GM12878 (cell line): ENCODE measurements around the gene SLC35A2. TPM values are rescaled to one million over a fixed set of nuclear protein-coding genes. Genes with fewer than 3 reads are reported as not detected.

Source experiments
- BCL11A ChIP-seq: IDR thresholded peaks from 2 replicates; pipeline ENCODE4 v1.6.1; 2011; ENCODE audit warnings: low read depth, low read length
- CHD4 ChIP-seq: fragments of 200-600 bp; sonication (generic); IDR thresholded peaks from 2 replicates; pipeline ENCODE4 v1.6.1; 2016; ENCODE audit warnings: mild to moderate bottlenecking
- CREM ChIP-seq: IDR thresholded peaks from 2 replicates; pipeline ENCODE4 v1.6.1; 2014; ENCODE audit warnings: antibody characterized with exemption, low read depth
- GABPA ChIP-seq: IDR thresholded peaks from 2 replicates; pipeline ENCODE4 v1.6.1; 2014; ENCODE audit warnings: antibody characterized with exemption, low read depth, mild to moderate bottlenecking, inconsistent platforms
- LARP7 ChIP-seq: fragments of 450-650 bp; IDR thresholded peaks from 2 replicates; pipeline ENCODE4 v1.6.1; 2017; ENCODE audit warnings: mild to moderate bottlenecking
- NR2C2 ChIP-seq: IDR thresholded peaks from 2 replicates; pipeline ENCODE4 v1.6.1; 2011; ENCODE audit warnings: borderline replicate concordance, low read depth; ENCODE audit not compliant: control insufficient read depth, insufficient read length
- PRDM15 ChIP-seq: fragments of 450-650 bp; formaldehyde crosslinking; IDR thresholded peaks from 2 replicates; pipeline ENCODE4 v1.4.0; 2020; ENCODE audit warnings: mild to moderate bottlenecking, moderate library complexity
- RB1 ChIP-seq: fragments of 450-650 bp; formaldehyde crosslinking; IDR thresholded peaks from 2 replicates; pipeline ENCODE4 v1.6.1; 2017; ENCODE audit warnings: mild to moderate bottlenecking, borderline replicate concordance
- RUNX3 ChIP-seq: IDR thresholded peaks from 2 replicates; pipeline ENCODE4 v1.6.1; 2012; ENCODE audit warnings: low read length, inconsistent platforms
- SREBF2 ChIP-seq: IDR thresholded peaks from 2 replicates; pipeline ENCODE4 v1.6.1; 2012; ENCODE audit warnings: mild to moderate bottlenecking, low read length
- TARDBP ChIP-seq: IDR thresholded peaks from 2 replicates; pipeline ENCODE4 v1.6.1; 2016; ENCODE audit warnings: borderline replicate concordance
- polyA plus RNA-seq, 11 experiments: library from polyadenylated mRNA; depleted of rRNA in 4 of 11; unstranded in 6 of 11; stranded (reverse) in 5 of 11; fragments of >200 nt; fragmentation: Nextera tagmentation in 4 of 11; fragmentation: Illumina TruSeq in 1 of 11; extraction: Ambion mirVana in 4 of 11; extraction: Trizol in 1 of 11; gene quantifications; 1 replicate in 1 of 11; 2 replicates in 10 of 11; pipeline versions ENCODE4 v1.2.1 to v1.2.3, GENCODE V29; 2011 to 2016; ENCODE audit warnings: inconsistent platforms in 2 of 11, missing spikeins in 2 of 11, low read depth in 1 of 11
- total RNA-seq, 4 experiments: library from RNA; depleted of rRNA in 3 of 4; stranded (reverse); fragments of >200 nt in 3 of 4; fragmentation: Illumina TruSeq in 1 of 4; extraction: Trizol in 1 of 4; gene quantifications; 2 replicates each; pipeline versions ENCODE4 v1.2.1 to v1.2.3, GENCODE V29; 2013 to 2021
- TF ChIP-seq, protein P1 (sequence below): fragments of 450-650 bp; IDR thresholded peaks from 2 replicates; pipeline ENCODE4 v1.6.1; 2017; ENCODE audit warnings: antibody characterized with exemption, mild to moderate bottlenecking, moderate library complexity
- TF ChIP-seq, protein P2 (sequence below): fragments of 150-350 bp; IDR thresholded peaks from 2 replicates; pipeline ENCODE4 v1.6.1; 2014; ENCODE audit warnings: mild to moderate bottlenecking, low read depth, low read length
- TF ChIP-seq, protein P3 (sequence below): fragments of 450-650 bp; IDR thresholded peaks from 2 replicates; pipeline ENCODE4 v1.6.1; 2016; ENCODE audit warnings: mild to moderate bottlenecking
- TF ChIP-seq, protein P4 (sequence below): fragments of 450-650 bp; IDR thresholded peaks from 2 replicates; pipeline ENCODE4 v1.6.1; 2016; ENCODE audit warnings: mild to moderate bottlenecking, moderate library complexity, borderline replicate concordance

Gene SLC35A2
- total and polyA plus RNA-seq, 10 of the 15 experiments (the other 5 are each of a cell fraction or from before 2014, with no cell fraction given) = 2.1 to 27.4 (median 14.9) TPM

DNA sequence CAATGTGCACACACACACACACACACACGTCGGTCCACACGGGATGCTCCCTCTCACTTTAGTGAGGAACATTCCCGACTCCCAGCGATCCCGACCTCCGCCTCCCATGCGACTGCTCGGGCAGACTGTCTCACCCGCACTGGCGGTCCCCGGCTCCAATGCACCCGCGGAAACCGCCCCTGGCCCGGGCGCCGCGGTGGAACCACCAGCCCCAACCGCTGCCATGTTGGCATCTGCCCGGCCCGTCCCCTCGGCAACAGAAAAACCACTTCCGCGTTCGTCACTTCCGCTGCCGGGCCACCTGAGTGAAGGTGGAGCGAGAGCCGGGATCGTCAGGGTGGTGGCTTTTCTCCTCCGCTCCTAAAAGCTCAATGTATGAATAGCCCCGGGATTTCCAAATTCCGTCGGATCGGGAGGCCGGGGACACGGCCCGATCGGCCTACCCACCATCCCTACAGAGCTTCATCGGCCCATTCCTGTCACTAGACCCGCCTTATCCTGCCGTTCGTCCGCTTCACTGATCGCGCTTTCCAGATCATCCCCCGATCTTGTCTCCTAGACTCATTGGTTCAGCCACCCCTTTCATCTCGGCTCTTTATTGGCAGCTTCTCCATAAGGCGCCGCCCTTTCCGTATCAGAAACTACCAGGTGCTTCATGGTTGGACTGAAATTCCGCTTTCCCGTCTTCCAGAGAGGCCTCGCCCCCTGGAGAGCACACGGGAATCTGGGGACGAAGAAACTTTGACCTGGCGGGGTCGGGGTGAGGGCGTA, at the start of gene SLC35A2 (continued):
- TF ChIP-seq GABPA (peak; percentile 88), CREM (peak; percentile 87), BCL11A (no peak), RB1 (no peak), NR2C2 (no peak), CHD4 (no peak), TARDBP (peak; percentile 23; the same call in 1 of the 2 replicates), LARP7 (peak; percentile 65), PRDM15 (CRISPR knock-in tag) (0 out of 2 replicates have a peak, but pooled peaks have one; percentile 56), RUNX3 (peak; percentile 84), SREBF2 (no peak)
- TF ChIP-seq, protein P1, sequence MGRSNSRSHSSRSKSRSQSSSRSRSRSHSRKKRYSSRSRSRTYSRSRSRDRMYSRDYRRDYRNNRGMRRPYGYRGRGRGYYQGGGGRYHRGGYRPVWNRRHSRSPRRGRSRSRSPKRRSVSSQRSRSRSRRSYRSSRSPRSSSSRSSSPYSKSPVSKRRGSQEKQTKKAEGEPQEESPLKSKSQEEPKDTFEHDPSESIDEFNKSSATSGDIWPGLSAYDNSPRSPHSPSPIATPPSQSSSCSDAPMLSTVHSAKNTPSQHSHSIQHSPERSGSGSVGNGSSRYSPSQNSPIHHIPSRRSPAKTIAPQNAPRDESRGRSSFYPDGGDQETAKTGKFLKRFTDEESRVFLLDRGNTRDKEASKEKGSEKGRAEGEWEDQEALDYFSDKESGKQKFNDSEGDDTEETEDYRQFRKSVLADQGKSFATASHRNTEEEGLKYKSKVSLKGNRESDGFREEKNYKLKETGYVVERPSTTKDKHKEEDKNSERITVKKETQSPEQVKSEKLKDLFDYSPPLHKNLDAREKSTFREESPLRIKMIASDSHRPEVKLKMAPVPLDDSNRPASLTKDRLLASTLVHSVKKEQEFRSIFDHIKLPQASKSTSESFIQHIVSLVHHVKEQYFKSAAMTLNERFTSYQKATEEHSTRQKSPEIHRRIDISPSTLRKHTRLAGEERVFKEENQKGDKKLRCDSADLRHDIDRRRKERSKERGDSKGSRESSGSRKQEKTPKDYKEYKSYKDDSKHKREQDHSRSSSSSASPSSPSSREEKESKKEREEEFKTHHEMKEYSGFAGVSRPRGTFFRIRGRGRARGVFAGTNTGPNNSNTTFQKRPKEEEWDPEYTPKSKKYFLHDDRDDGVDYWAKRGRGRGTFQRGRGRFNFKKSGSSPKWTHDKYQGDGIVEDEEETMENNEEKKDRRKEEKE = 0 out of 2 replicates have a peak, but pooled peaks have one; percentile 4
- TF ChIP-seq, protein P2, sequence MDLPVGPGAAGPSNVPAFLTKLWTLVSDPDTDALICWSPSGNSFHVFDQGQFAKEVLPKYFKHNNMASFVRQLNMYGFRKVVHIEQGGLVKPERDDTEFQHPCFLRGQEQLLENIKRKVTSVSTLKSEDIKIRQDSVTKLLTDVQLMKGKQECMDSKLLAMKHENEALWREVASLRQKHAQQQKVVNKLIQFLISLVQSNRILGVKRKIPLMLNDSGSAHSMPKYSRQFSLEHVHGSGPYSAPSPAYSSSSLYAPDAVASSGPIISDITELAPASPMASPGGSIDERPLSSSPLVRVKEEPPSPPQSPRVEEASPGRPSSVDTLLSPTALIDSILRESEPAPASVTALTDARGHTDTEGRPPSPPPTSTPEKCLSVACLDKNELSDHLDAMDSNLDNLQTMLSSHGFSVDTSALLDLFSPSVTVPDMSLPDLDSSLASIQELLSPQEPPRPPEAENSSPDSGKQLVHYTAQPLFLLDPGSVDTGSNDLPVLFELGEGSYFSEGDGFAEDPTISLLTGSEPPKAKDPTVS = no peak
- TF ChIP-seq, protein P3, sequence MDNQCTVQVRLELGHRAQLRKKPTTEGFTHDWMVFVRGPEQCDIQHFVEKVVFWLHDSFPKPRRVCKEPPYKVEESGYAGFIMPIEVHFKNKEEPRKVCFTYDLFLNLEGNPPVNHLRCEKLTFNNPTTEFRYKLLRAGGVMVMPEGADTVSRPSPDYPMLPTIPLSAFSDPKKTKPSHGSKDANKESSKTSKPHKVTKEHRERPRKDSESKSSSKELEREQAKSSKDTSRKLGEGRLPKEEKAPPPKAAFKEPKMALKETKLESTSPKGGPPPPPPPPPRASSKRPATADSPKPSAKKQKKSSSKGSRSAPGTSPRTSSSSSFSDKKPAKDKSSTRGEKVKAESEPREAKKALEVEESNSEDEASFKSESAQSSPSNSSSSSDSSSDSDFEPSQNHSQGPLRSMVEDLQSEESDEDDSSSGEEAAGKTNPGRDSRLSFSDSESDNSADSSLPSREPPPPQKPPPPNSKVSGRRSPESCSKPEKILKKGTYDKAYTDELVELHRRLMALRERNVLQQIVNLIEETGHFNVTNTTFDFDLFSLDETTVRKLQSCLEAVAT = peak; percentile 71; the same call in 1 of the 2 replicates
- TF ChIP-seq, protein P4, sequence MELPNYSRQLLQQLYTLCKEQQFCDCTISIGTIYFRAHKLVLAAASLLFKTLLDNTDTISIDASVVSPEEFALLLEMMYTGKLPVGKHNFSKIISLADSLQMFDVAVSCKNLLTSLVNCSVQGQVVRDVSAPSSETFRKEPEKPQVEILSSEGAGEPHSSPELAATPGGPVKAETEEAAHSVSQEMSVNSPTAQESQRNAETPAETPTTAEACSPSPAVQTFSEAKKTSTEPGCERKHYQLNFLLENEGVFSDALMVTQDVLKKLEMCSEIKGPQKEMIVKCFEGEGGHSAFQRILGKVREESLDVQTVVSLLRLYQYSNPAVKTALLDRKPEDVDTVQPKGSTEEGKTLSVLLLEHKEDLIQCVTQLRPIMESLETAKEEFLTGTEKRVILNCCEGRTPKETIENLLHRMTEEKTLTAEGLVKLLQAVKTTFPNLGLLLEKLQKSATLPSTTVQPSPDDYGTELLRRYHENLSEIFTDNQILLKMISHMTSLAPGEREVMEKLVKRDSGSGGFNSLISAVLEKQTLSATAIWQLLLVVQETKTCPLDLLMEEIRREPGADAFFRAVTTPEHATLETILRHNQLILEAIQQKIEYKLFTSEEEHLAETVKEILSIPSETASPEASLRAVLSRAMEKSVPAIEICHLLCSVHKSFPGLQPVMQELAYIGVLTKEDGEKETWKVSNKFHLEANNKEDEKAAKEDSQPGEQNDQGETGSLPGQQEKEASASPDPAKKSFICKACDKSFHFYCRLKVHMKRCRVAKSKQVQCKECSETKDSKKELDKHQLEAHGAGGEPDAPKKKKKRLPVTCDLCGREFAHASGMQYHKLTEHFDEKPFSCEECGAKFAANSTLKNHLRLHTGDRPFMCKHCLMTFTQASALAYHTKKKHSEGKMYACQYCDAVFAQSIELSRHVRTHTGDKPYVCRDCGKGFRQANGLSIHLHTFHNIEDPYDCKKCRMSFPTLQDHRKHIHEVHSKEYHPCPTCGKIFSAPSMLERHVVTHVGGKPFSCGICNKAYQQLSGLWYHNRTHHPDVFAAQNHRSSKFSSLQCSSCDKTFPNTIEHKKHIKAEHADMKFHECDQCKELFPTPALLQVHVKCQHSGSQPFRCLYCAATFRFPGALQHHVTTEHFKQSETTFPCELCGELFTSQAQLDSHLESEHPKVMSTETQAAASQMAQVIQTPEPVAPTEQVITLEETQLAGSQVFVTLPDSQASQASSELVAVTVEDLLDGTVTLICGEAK = peak; percentile 87
